WTC11 (cell line): Measurements from ENCODE around the gene ZNF625. TPM values are rescaled to one million over a fixed set of nuclear protein-coding genes. Genes with fewer than 3 reads are reported as not detected.
A peak's percentile ranks its signal among the peaks of the same experiment; 100 is the strongest.

Source experiments
- ATAC-seq: fragments of 200-7000 bp; cut with Tn5 transposase; 2 replicates; pipeline ENCODE4 v1.10.0; 2021; ENCODE audit warnings: mild to moderate bottlenecking, moderate library complexity
- CTCF ChIA-PET: fragments of 300-600 bp; sonication (Branson Sonifier 250); formaldehyde crosslinking; loops from one replicate; lab custom pipeline; 2021; ENCODE audit warnings: antibody characterized with exemption; lab: Charles Lee
- POLR2A ChIA-PET: fragments of 350-600 bp; sonication (Branson Sonifier 250); formaldehyde crosslinking; loops from one replicate; lab custom pipeline; 2021; ENCODE audit warnings: antibody characterized with exemption; lab: Charles Lee
- DNase-seq: peaks from one replicate; pipeline ENCODE4 v3.0.0; 2021; ENCODE audit warnings: low spot score
- H3K27ac Mint-ChIP-seq: 2 replicates; pipeline ENCODE4 v1.8.0; 2021; ENCODE audit warnings: mixed read lengths
- H3K27me3 Mint-ChIP-seq: 2 replicates; pipeline ENCODE4 v1.8.0; 2021; ENCODE audit warnings: low read depth, mild to moderate bottlenecking, moderate library complexity, mixed read lengths
- H3K36me3 Mint-ChIP-seq: 2 replicates; pipeline ENCODE4 v1.8.0; 2021; ENCODE audit warnings: mixed read lengths
- H3K4me1 Mint-ChIP-seq: 2 replicates; pipeline ENCODE4 v1.8.0; 2022; ENCODE audit warnings: mixed read lengths
- H3K4me3 Mint-ChIP-seq: 2 replicates; pipeline ENCODE4 v1.8.0; 2021; ENCODE audit warnings: mild to moderate bottlenecking, moderate library complexity, mixed read lengths
- H3K9me3 Mint-ChIP-seq: 2 replicates; pipeline ENCODE4 v1.8.0; 2021; ENCODE audit warnings: mixed read lengths
- ATF3 ChIP-seq: sonication (generic); formaldehyde crosslinking; conservative IDR thresholded peaks from 2 replicates; pipeline ENCODE4 v1.8.1; 2022; ENCODE audit warnings: mild to moderate bottlenecking, missing genetic modification reagents
- ATF6 ChIP-seq: sonication (generic); formaldehyde crosslinking; IDR thresholded peaks from 2 replicates; pipeline ENCODE4 v1.8.1; 2023; ENCODE audit warnings: mild to moderate bottlenecking, missing genetic modification reagents
- CBFB ChIP-seq: sonication (generic); formaldehyde crosslinking; IDR thresholded peaks from 2 replicates; pipeline ENCODE4 v1.8.1; 2022; ENCODE audit warnings: mild to moderate bottlenecking, low read depth, missing genetic modification reagents
- CREB1 ChIP-seq: sonication (generic); formaldehyde crosslinking; IDR thresholded peaks from 2 replicates; pipeline ENCODE4 v1.8.0; 2023; ENCODE audit warnings: mild to moderate bottlenecking, missing genetic modification reagents
- ERG ChIP-seq: fragments of 250-450 bp; sonication (Bioruptor Pico); IDR thresholded peaks from 2 replicates; pipeline ENCODE4 v1.8.0; 2021; ENCODE audit warnings: mild to moderate bottlenecking
- FOXK1 ChIP-seq: sonication (generic); formaldehyde crosslinking; IDR thresholded peaks from 2 replicates; pipeline ENCODE4 v1.8.0; 2022; ENCODE audit warnings: mild to moderate bottlenecking, moderate library complexity, missing genetic modification reagents
- HMGXB4 ChIP-seq: sonication (generic); formaldehyde crosslinking; IDR thresholded peaks from 2 replicates; pipeline ENCODE4 v1.8.1; 2023; ENCODE audit warnings: mild to moderate bottlenecking, moderate library complexity, missing genetic modification reagents
- KAT7 ChIP-seq: sonication (generic); formaldehyde crosslinking; IDR thresholded peaks from 2 replicates; pipeline ENCODE4 v1.8.1; 2023; ENCODE audit warnings: missing genetic modification reagents, mild to moderate bottlenecking, borderline replicate concordance
- MAX ChIP-seq: sonication (generic); formaldehyde crosslinking; IDR thresholded peaks from 2 replicates; pipeline ENCODE4 v1.8.0; 2022; ENCODE audit warnings: mild to moderate bottlenecking, missing genetic modification reagents
- NFYB ChIP-seq: sonication (generic); formaldehyde crosslinking; conservative IDR thresholded peaks from 2 replicates; pipeline ENCODE4 v1.8.0; 2022; ENCODE audit warnings: low read depth, missing genetic modification reagents
- NR2C2 ChIP-seq: sonication (generic); formaldehyde crosslinking; IDR thresholded peaks from 2 replicates; pipeline ENCODE4 v1.8.0; 2022; ENCODE audit warnings: mild to moderate bottlenecking, missing genetic modification reagents
- PRDM15 ChIP-seq: sonication (generic); formaldehyde crosslinking; IDR thresholded peaks from 2 replicates; pipeline ENCODE4 v1.8.0; 2022; ENCODE audit warnings: missing genetic modification reagents
- PRRX2 ChIP-seq: fragments of 250-450 bp; sonication (Bioruptor Pico); IDR thresholded peaks from 2 replicates; pipeline ENCODE4 v1.8.0; 2021; ENCODE audit warnings: mild to moderate bottlenecking
- SP1 ChIP-seq: sonication (generic); formaldehyde crosslinking; conservative IDR thresholded peaks from 2 replicates; pipeline ENCODE4 v1.8.1; 2022; ENCODE audit warnings: missing genetic modification reagents
- STAT6 ChIP-seq: sonication (generic); formaldehyde crosslinking; conservative IDR thresholded peaks from 2 replicates; pipeline ENCODE4 v1.8.1; 2023; ENCODE audit warnings: mild to moderate bottlenecking, low read depth, missing genetic modification reagents, moderate library complexity
- ZNF532 ChIP-seq: fragments of 250-450 bp; sonication (Bioruptor Pico); IDR thresholded peaks from 2 replicates; pipeline ENCODE4 v1.9.0; 2021; ENCODE audit warnings: mild to moderate bottlenecking, borderline replicate concordance
- total RNA-seq: library from RNA; stranded (reverse); gene quantifications from 3 replicates; pipeline ENCODE4 v1.2.3, GENCODE V29; 2021

Gene ZNF625
- total RNA-seq, 1 experiment from 2014 or later: 24.5 TPM

GRCh38 chr19:12140545-12141404 is 15.8 kb downstream of the ZNF625 start (continued):
- 0 out of 2 replicates have a peak, but pooled peaks have one; percentile 38 for TF ChIP-seq MAX
- peak; percentile 69 for TF ChIP-seq PRDM15 (CRISPR knock-in tag)
- TF ChIP-seq, all 79 proteins: peak for 7

GRCh38 chr19:12139885-12140544 is 16.5 kb downstream of the ZNF625 start, which contains the start of gene ZNF20:
Gene ZNF20, minus strand, starts transcription at chr19:12140350. Its CDS starts 168 bp downstream, at chr19:12140182.
- POLR2A ChIA-PET: interaction anchor here (0.5 to 2.5 kb wide), 25 partner anchors 11 to 733 kb away, joined by 3 to 17 read pairs (median 5); partner anchors contain the start of genes ZNF136, ZNF433, ZNF439 and ZNF442
- peaks cover 33% of the 10 kb centered on the region for H3K36me3 Mint-ChIP-seq
- CTCF ChIA-PET: interaction anchor here (0.5 to 2.5 kb wide), 35 partner anchors 9 to 342 kb away, joined by 3 to 84 read pairs (median 9); partner anchors contain the start of genes ZNF136, ZNF433, ZNF439 and ZNF442
- H3K27me3 Mint-ChIP-seq: no peaks in the 10 kb centered on the region
- H3K9me3 Mint-ChIP-seq: peaks cover 10% of the 10 kb centered on the region
- ATAC-seq (peak; percentile 93), DNase-seq (peak; percentile 99)
- peaks cover 30% of the 10 kb centered on the region for H3K4me1 Mint-ChIP-seq
- H3K4me3 Mint-ChIP-seq: peak within 1 kb of the TSS; percentile 94
- peak within 1 kb of the TSS; percentile 98 for H3K27ac Mint-ChIP-seq
- no peak for TF ChIP-seq CREB1 (CRISPR knock-in tag)
- TF ChIP-seq CBFB: no peak
- no peak for TF ChIP-seq KAT7
- no peak for TF ChIP-seq ATF3 (CRISPR knock-in tag)
- TF ChIP-seq SP1 (CRISPR knock-in tag): peak; percentile 42
- TF ChIP-seq HMGXB4 (CRISPR knock-in tag): peak; percentile 65
- no peak for TF ChIP-seq ERG
- TF ChIP-seq NR2C2 (CRISPR knock-in tag): no peak
- no peak for TF ChIP-seq FOXK1 (CRISPR knock-in tag)
- TF ChIP-seq ATF6: no peak
- TF ChIP-seq STAT6 (CRISPR knock-in tag): no peak
- peak; percentile 77 for TF ChIP-seq NFYB (CRISPR knock-in tag)
- no peak for TF ChIP-seq PRRX2 (CRISPR knock-in tag)
- TF ChIP-seq ZNF532 (CRISPR knock-in tag): no peak
